Psoas muscle (tissue), 8 donors: ENCODE data around the gene CYP2W1. TPM values are rescaled to one million over a fixed set of nuclear protein-coding genes. Genes with fewer than 3 reads are reported as not detected.
A peak's percentile ranks its signal among the peaks of the same experiment; 100 is the strongest.
"Not testable (repeated sequence)": the region's sequence is repeated elsewhere in the genome, so short reads cannot be mapped to it uniquely, and the experiment has no call there.

Experiments
- ATAC-seq, 4 donors: fragments of 200-7000 bp; cut with Tn5 transposase; one replicate each; pipeline ENCODE4 v1.9.1; 2020; ENCODE audit warnings: moderate library complexity in 3 of 4, mild to moderate bottlenecking in 2 of 4
- DNase-seq, 2 donors: peaks; one replicate each; pipeline ENCODE4 v3.0.0-alpha.2; 2020
- H3K27ac ChIP-seq: fragments of 200-600 bp; one replicate; pipeline ENCODE4 v1.8.0; 2022
- H3K27me3 ChIP-seq, 3 donors: fragments of 200-600 bp in 1 of 3; one replicate each; pipeline versions ENCODE4 v1.6.1 to v1.8.0; 2013 to 2022; ENCODE audit warnings: low read length in 2 of 3, mild to moderate bottlenecking in 2 of 3, moderate library complexity in 1 of 3; ENCODE audit not compliant: insufficient read depth in 3 of 3
- H3K36me3 ChIP-seq, 2 donors: fragments of 200-600 bp in 1 of 2; one replicate each; pipeline versions ENCODE4 v1.6.1 to v1.8.0; 2013 to 2022; ENCODE audit warnings: low read depth in 1 of 2, mild to moderate bottlenecking in 1 of 2, moderate library complexity in 1 of 2; ENCODE audit not compliant: insufficient read depth in 1 of 2
- H3K4me1 ChIP-seq: fragments of 200-600 bp; one replicate; pipeline ENCODE4 v1.8.0; 2022
- H3K4me3 ChIP-seq: fragments of 200-600 bp; one replicate; pipeline ENCODE4 v1.8.0; 2022; ENCODE audit warnings: mild to moderate bottlenecking
- H3K9me3 ChIP-seq: fragments of 200-600 bp; one replicate; pipeline ENCODE4 v1.8.0; 2022
- WGBS, 3 donors: extraction: QIAGEN DNeasy Blood & Tissue Kit; methylation state at CpG; one replicate each; pipeline versions ENCODE4 v1.1.6 to v1.1.7; 2013; 5-methylcytosine and 5-hydroxymethylcytosine counted together
- intact Hi-C, 2 donors: fragments of 100-400 bp; cut with DNase I; formaldehyde crosslinking; loops; one replicate each; pipeline versions ENCODE4 v1.11.0 to v1.14.2; 2022
- polyA plus RNA-seq, 3 donors: library from polyadenylated mRNA; stranded (reverse); fragments of 200-250 nt; gene quantifications; one replicate each; pipeline ENCODE4 v1.2.3, GENCODE V29; 2013
- total RNA-seq, 4 donors: library from RNA; stranded (reverse); fragmentation: NEBNext Ultra II Directional in 2 of 4; extraction: Animal tissue kit (Norgen Biotek cat#: 25700) in 2 of 4; gene quantifications; one replicate each; pipeline versions ENCODE4 v1.2.1 to v1.2.4, GENCODE V29; 2021 to 2023
- TF ChIP-seq, protein P1 (sequence below): fragments of 200-600 bp; IDR thresholded peaks from one replicate; pipeline ENCODE4 v1.8.0; 2022; ENCODE audit warnings: antibody characterized with exemption
- donor health status: healthy with polysubstance abuse.
- donor health status: DM: no; HTN: no; CAD: no; lungs with moderate emphysema.
- donor health status: Bipolar disorder and iron deficiency.
- donor health status: healthy.
- donor health status: DM: yes; HTN: yes; CAD: no.
- donor health status: DM: no; HTN: no; CAD: no.
- donor health status: DM: no; HTN: no; CAD: no.
- donor health status: DM: yes; HTN: yes; CAD: no.

CYP2W1 gene
- total and polyA plus RNA-seq, 7 donors, result not detected

DNA sequence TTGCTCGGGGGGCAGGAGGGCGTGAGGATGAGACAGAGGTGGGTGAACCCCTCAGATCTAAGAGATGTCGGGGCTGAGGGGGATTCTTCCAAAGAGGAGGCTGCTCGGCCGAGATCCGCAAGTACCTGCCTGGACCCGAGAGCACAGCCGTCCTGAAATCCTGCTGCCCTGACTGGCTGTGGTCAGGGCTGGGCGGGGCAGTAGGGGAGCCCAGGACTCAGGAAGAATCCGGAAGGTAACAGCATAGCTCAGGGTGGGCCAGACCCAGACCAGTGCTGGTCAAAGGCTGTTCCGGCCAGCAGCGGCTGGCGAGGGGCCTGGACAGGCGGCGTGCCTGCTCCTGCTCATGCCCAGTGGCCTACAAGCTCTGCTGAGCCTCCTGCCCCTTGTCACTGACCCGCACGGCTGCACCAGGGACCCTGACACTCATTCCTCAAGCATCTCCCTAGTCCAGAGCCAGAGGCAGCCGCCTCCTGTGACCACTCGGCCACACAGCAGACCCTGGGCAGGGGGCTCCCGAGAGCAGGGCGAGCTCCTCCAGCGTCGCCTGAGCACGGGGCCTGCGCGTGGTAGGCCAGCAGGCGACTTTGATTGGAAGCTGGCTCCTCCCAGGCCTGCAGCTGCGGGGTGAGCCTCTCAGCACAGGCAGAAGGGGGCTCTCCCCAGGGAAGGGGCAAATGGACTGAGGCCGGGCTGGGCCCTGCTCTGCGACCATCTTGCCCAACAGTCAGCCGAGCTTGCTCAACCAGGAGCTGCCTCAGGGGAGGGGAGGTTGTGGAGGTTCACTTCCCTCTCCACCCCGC lies 25.4 kb upstream of the CYP2W1 start:
- no peaks in the 10 kb centered on the region for H3K4me1 ChIP-seq
- no peak overlapping the region for H3K27ac ChIP-seq
- 57 to 68% (median 58%) methylated on average over 32 of the region's 32 CpGs for WGBS, 3 donors
- peak; percentile 40 to 74 for DNase-seq
- H3K4me3 ChIP-seq, result no peak overlapping the region
- H3K9me3 ChIP-seq, result no peaks in the 10 kb centered on the region
- peak in 1 of 4 donors; percentile 41 for ATAC-seq
- no peaks in the 10 kb centered on the region for H3K36me3 ChIP-seq
- intact Hi-C loops, result loop anchor here in 1 of 2 donors (5.0 kb wide), 1 partner anchor 50 kb away; no protein-coding TSS in a partner anchor
- H3K27me3 ChIP-seq, result peaks cover 0 to 40% (median 14%) of the 10 kb centered on the region in 3 donors
- TF ChIP-seq, protein P1, sequence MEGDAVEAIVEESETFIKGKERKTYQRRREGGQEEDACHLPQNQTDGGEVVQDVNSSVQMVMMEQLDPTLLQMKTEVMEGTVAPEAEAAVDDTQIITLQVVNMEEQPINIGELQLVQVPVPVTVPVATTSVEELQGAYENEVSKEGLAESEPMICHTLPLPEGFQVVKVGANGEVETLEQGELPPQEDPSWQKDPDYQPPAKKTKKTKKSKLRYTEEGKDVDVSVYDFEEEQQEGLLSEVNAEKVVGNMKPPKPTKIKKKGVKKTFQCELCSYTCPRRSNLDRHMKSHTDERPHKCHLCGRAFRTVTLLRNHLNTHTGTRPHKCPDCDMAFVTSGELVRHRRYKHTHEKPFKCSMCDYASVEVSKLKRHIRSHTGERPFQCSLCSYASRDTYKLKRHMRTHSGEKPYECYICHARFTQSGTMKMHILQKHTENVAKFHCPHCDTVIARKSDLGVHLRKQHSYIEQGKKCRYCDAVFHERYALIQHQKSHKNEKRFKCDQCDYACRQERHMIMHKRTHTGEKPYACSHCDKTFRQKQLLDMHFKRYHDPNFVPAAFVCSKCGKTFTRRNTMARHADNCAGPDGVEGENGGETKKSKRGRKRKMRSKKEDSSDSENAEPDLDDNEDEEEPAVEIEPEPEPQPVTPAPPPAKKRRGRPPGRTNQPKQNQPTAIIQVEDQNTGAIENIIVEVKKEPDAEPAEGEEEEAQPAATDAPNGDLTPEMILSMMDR, result no peak

DNA sequence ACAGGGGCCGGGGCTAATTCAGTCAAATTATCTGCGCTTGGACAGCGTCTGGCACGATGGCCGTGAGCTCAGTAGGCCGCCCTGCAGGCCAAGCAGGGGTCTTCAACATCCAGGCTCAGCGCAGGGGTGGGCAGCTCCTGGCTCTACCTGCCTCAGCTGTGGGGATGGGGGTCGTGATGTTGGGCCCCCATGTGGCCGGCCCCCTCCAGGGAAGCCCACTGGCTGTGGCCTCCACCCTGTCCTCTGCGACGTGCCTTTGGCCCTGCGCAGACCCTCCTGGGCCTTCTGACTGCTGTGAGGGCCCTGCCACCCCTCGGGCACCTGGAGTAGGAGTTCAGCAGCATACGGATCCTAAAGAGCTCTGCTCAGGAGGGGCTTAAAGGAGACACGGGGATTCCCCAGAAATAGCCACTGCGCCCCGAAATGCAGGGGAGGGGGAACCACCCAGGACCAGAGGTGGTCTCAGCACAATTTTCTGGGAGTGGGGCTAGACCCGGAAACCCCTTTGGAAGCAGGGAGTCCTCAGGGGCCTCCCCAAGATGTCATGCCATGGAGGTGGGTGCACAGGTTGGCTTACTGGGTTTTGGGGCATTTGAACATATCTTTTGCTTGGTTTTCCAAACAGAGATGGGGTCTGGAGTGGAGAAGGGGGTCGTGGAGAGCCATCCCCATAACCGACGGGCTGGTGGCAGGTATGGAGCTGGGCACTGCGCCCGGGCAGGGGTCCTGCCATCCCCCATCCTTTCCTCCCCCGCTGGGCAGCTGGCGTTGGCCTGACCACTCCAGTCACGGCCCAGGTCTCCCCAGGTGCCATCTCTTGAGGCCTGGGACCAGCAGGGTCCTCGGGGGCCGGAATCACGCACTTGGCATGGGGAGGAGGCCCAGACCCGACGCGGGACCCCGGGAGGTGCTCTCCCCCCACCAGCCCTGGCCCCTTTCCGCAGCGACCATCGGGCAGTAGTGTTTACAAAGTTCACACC lies 24.5 kb upstream of the CYP2W1 start:
- Histone ChIP-seq H3K9me3 (no peaks in the 10 kb centered on the region), H3K4me3 (no peak overlapping the region), H3K27ac (no peak overlapping the region), H3K36me3 (no peaks in the 10 kb centered on the region), H3K27me3 (peaks cover 0 to 31% (median 11%) of the 10 kb centered on the region in 3 donors), H3K4me1 (no peaks in the 10 kb centered on the region)
- TF ChIP-seq, protein P1, result no peak
- intact Hi-C loops, result loop anchor here in 1 of 2 donors (5.0 kb wide), 1 partner anchor 51 kb away; no protein-coding TSS in a partner anchor
- ATAC-seq, result no peak
- 72 to 81% (median 79%) methylated on average over 36 of the region's 36 CpGs for WGBS, 3 donors
- DNase-seq, result peak in 1 of 2 donors; percentile 45

DNA sequence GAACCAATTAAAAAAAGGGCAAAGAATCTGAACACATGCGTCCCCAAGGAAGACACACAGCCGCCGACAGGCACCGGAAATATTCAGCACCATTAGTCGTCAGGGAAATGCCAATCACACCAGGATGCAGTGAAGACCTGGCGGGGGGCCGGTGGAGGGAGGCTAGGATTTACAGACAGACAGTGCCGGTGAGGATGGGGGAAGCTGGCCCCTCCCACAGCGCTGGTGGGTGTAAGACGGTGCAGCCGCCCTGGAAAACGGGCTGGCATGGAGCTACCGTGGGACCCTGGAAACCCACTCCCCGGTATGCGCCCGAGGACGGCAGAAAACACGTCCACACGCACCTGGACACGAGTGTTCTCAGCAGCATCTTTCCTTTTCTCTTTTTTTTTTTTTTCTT lies 23.7 kb upstream of the CYP2W1 start:
- WGBS, 3 donors, result 73 to 82% (median 75%) methylated on average over 20 of the region's 20 CpGs
- TF ChIP-seq, protein P1, result no peak
- Histone ChIP-seq H3K9me3 (no peaks in the 10 kb centered on the region), H3K27me3 (peaks cover 0 to 29% (median 9%) of the 10 kb centered on the region in 3 donors), H3K4me3 (no peak overlapping the region), H3K27ac (no peak overlapping the region), H3K4me1 (peaks cover 3% of the 10 kb centered on the region), H3K36me3 (no peaks in the 10 kb centered on the region)
- intact Hi-C loops, result loop anchor here in 1 of 2 donors (5.0 kb wide), 1 partner anchor 52 kb away; no protein-coding TSS in a partner anchor
- DNase-seq, result peak in 1 of 2 donors; percentile 25
- no peak for ATAC-seq

DNA sequence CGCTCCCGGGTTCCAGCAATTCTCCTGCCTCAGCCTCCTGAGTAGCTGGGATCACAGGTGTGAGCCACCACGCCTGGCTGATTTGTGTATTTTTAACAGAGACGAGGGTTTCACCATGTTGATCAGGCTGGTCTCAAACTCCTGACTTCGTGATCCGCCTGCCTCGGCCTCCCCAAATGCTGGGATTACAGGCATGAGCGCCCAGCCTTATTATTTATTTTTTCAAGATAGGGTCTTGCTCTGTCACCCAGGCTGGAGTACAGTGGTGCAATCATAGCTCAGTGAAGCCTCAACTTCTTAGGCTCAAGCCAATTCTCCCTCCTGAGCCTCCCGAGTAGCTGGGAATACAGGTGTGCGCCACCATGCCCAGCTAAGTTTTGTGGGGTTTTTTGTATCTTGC lies 23.2 kb upstream of the CYP2W1 start:
- not testable (repeated sequence) for H3K36me3 ChIP-seq, H3K4me3 ChIP-seq, ATAC-seq, H3K9me3 ChIP-seq, H3K4me1 ChIP-seq, H3K27ac ChIP-seq
- peak in 1 of 2 donors; percentile 14 for DNase-seq
- peaks cover 0 to 28% (median 9%) of the 10 kb centered on the region in 3 donors for H3K27me3 ChIP-seq
- WGBS, 3 donors, result 87 to 96% (median 91%) methylated on average over 10 of the region's 10 CpGs
- intact Hi-C loops, result loop anchor here in 1 of 2 donors (5.0 kb wide), 1 partner anchor 52 kb away; no protein-coding TSS in a partner anchor
